Measurements from ENCODE around the gene LMOD2. TPM values are rescaled to one million over a fixed set of nuclear protein-coding genes. Genes with fewer than 3 reads are reported as not detected.

The LMOD2 gene
- total and polyA plus RNA-seq, 9 of the 15 experiments (the other 6 are each of a cell fraction or from before 2014, with no cell fraction given): 0.04 TPM; not detected in 8

DNA sequence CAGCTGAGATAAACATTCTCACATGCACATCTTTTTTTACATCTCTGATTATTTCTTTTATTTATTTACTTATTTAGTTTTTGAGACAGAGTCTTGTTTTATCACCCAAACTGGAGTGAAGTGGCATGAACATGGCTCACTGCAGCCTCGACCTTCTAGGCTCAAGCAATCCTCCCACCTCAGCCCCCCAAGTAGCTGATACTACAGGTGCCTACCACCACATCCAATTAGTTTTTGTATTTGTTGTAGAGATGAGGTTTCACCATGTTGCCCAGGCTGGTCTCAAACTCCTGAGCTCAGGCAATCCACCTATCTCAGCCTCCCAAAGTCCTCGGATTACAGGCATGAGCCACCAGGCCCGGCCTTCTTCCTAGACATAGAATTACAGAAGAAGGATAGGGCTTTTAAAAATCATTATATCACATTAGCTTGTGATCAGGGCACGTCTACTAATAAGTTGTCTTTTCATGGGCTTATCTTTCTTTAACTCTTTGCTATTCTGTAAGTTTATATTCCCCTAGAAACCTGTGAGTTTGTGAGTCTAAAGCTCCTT lies 48.2 kb upstream of the LMOD2 start (continued):
- TF ChIP-seq, protein P1, sequence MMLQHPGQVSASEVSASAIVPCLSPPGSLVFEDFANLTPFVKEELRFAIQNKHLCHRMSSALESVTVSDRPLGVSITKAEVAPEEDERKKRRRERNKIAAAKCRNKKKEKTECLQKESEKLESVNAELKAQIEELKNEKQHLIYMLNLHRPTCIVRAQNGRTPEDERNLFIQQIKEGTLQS (IDR thresholded peaks at IDR 0.05): no peak
- TF ChIP-seq, protein P1 (CRISPR knock-in tag; conservative IDR thresholded peaks at IDR 0.05): no peak
- TF ChIP-seq ZNF551 (CRISPR knock-in tag; IDR thresholded peaks at IDR 0.05) (no peak), ZKSCAN3 (CRISPR knock-in tag; IDR thresholded peaks at IDR 0.05) (no peak), NFXL1 (CRISPR knock-in tag; IDR thresholded peaks at IDR 0.05) (no peak), GTF2A2 (tag; IDR thresholded peaks at IDR 0.05) (0 out of 2 replicates have a peak, but pooled peaks have one; percentile 28), BRCA1 (IDR thresholded peaks at IDR 0.05) (no peak), BRCA1 (CRISPR knock-in tag; IDR thresholded peaks at IDR 0.05) (no peak), ESRRA (IDR thresholded peaks at IDR 0.05; ENCODE audit: borderline replicate concordance, low read depth) (no peak), POLR2AphosphoS2 (IDR thresholded peaks at IDR 0.05; ENCODE audit: low read length) (no peak), TAF15 (IDR thresholded peaks at IDR 0.05; ENCODE audit: low read depth, low read length) (no peak), ZNF589 (CRISPR knock-in tag; IDR thresholded peaks at IDR 0.05; ENCODE audit: low read depth) (peak; percentile 51; the same call in 1 of the 2 replicates), FOXA3 (CRISPR knock-in tag; conservative IDR thresholded peaks at IDR 0.05 in 1 of 2, IDR thresholded peaks at IDR 0.05 in 1 of 2) (no peak), SOX6 (IDR thresholded peaks at IDR 0.05) (no peak)
- TF ChIP-seq, protein P2, sequence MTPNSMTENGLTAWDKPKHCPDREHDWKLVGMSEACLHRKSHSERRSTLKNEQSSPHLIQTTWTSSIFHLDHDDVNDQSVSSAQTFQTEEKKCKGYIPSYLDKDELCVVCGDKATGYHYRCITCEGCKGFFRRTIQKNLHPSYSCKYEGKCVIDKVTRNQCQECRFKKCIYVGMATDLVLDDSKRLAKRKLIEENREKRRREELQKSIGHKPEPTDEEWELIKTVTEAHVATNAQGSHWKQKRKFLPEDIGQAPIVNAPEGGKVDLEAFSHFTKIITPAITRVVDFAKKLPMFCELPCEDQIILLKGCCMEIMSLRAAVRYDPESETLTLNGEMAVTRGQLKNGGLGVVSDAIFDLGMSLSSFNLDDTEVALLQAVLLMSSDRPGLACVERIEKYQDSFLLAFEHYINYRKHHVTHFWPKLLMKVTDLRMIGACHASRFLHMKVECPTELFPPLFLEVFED (CRISPR knock-in tag; conservative IDR thresholded peaks at IDR 0.05): no peak
- TF ChIP-seq, protein P3, sequence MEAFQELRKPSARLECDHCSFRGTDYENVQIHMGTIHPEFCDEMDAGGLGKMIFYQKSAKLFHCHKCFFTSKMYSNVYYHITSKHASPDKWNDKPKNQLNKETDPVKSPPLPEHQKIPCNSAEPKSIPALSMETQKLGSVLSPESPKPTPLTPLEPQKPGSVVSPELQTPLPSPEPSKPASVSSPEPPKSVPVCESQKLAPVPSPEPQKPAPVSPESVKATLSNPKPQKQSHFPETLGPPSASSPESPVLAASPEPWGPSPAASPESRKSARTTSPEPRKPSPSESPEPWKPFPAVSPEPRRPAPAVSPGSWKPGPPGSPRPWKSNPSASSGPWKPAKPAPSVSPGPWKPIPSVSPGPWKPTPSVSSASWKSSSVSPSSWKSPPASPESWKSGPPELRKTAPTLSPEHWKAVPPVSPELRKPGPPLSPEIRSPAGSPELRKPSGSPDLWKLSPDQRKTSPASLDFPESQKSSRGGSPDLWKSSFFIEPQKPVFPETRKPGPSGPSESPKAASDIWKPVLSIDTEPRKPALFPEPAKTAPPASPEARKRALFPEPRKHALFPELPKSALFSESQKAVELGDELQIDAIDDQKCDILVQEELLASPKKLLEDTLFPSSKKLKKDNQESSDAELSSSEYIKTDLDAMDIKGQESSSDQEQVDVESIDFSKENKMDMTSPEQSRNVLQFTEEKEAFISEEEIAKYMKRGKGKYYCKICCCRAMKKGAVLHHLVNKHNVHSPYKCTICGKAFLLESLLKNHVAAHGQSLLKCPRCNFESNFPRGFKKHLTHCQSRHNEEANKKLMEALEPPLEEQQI (IDR thresholded peaks at IDR 0.05): no peak
- TF ChIP-seq, protein P4, sequence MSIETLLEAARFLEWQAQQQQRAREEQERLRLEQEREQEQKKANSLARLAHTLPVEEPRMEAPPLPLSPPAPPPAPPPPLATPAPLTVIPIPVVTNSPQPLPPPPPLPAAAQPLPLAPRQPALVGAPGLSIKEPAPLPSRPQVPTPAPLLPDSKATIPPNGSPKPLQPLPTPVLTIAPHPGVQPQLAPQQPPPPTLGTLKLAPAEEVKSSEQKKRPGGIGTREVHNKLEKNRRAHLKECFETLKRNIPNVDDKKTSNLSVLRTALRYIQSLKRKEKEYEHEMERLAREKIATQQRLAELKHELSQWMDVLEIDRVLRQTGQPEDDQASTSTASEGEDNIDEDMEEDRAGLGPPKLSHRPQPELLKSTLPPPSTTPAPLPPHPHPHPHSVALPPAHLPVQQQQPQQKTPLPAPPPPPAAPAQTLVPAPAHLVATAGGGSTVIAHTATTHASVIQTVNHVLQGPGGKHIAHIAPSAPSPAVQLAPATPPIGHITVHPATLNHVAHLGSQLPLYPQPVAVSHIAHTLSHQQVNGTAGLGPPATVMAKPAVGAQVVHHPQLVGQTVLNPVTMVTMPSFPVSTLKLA (conservative IDR thresholded peaks at IDR 0.05): no peak
